ENCODE results near the gene LDAH. TPM values are rescaled to one million over a fixed set of nuclear protein-coding genes. Genes with fewer than 3 reads are reported as not detected.

The LDAH gene
- total RNA-seq, 1 experiment from 2014 or later, result 15.2 TPM

DNA sequence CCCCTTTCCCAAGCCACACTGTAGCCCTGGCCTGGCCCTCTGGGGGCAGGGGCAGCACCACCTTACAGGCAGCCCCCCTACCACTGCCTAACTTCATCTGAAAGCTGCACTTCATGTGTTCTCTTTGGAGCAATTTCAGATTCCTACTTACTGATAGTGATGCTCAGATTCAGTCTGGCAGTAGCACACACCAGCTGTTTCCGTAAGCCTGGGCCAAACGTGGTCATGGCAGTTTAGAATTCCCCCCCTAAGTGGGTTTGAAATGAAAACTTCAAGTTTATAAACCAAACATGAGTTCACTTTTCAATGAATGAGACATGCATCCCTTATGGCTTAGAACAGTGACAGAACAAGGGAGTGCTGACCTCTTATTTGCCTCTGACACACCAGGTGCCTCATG is 126.5 kb downstream of the LDAH start:
- Histone ChIP-seq H4K5ac (ENCODE audit: insufficient read length, low read depth, low read length) (no peak overlapping the region), H4K91ac (ENCODE audit: insufficient read length, low read depth, low read length) (no peak overlapping the region), H3K56ac (ENCODE audit: insufficient read length, low read depth, low read length) (no peak overlapping the region), H3K27me3 (ENCODE audit: insufficient read depth, low read length) (no peaks in the 10 kb centered on the region), H2BK20ac (ENCODE audit: low read depth, low read length, poor library complexity, severe bottlenecking) (no peak overlapping the region), H3K4me1 (ENCODE audit: insufficient read depth, low read length) (no peaks in the 10 kb centered on the region), H4K8ac (replicated peaks; ENCODE audit: insufficient read length, low read depth, low read length) (no peak overlapping the region), H2BK15ac (ENCODE audit: low read depth, low read length) (no peak overlapping the region), H2AK5ac (ENCODE audit: insufficient read length, low read length) (no peak overlapping the region), H2BK120ac (ENCODE audit: low read depth, low read length, poor library complexity, severe bottlenecking) (no peak overlapping the region), H3K23ac (ENCODE audit: insufficient read length, low read depth, low read length) (no peak overlapping the region), H3K79me2 (ENCODE audit: insufficient read depth, low read length) (no peaks in the 10 kb centered on the region), H2BK5ac (ENCODE audit: insufficient read length, low read length) (no peak overlapping the region), H3K79me1 (ENCODE audit: insufficient read depth, low read depth, low read length, poor library complexity, severe bottlenecking) (no peaks in the 10 kb centered on the region), H3K4me2 (ENCODE audit: insufficient read depth, insufficient read length, low read length) (no peak overlapping the region), H2AFZ (ENCODE audit: low read length) (no peak overlapping the region), H3K23me2 (ENCODE audit: insufficient read length, low read depth, low read length, poor library complexity, severe bottlenecking) (no peaks in the 10 kb centered on the region), H3K4ac (ENCODE audit: low read depth, low read length) (no peak overlapping the region), H4K20me1 (ENCODE audit: control insufficient read depth, insufficient read depth, insufficient read length) (no peaks in the 10 kb centered on the region), H3K27ac (ENCODE audit: insufficient read length, low read depth, low read length) (no peak overlapping the region), H2BK12ac (ENCODE audit: insufficient read length, low read depth, low read length) (no peak overlapping the region), H3K18ac (ENCODE audit: insufficient read length, low read depth, low read length) (no peak overlapping the region), H3T11ph (ENCODE audit: low read length) (no peak overlapping the region), H3K14ac (ENCODE audit: insufficient read depth, low read length) (no peak overlapping the region), H3K9me3 (ENCODE audit: control insufficient read depth, low read depth, low read length) (no peaks in the 10 kb centered on the region), H3K9ac (ENCODE audit: extremely low read depth, insufficient read length, low read length) (no peak overlapping the region)
- WGBS (ENCODE audit: extremely low coverage, insufficient read length, low lambda C conversion rate), result no CpG with 5 or more reads among the region's 2 CpGs
- Mint-ChIP-seq H3K27me3 (ENCODE audit: low read depth) (no peaks in the 10 kb centered on the region), H3K4me1 (no peaks in the 10 kb centered on the region), H3K9me3 (no peaks in the 10 kb centered on the region; a peak in 1 of 5 replicates), H3K36me3 (ENCODE audit: insufficient read depth in 1 of 3, low read depth in 3 of 3) (peaks cover 0 to 2% (median 0%) of the 10 kb centered on the region in 3 experiments; a peak in 2 of 7 replicates), H3K4me3 (no peak overlapping the region), H3K27ac (no peak overlapping the region)
- TF ChIP-seq, protein P1, sequence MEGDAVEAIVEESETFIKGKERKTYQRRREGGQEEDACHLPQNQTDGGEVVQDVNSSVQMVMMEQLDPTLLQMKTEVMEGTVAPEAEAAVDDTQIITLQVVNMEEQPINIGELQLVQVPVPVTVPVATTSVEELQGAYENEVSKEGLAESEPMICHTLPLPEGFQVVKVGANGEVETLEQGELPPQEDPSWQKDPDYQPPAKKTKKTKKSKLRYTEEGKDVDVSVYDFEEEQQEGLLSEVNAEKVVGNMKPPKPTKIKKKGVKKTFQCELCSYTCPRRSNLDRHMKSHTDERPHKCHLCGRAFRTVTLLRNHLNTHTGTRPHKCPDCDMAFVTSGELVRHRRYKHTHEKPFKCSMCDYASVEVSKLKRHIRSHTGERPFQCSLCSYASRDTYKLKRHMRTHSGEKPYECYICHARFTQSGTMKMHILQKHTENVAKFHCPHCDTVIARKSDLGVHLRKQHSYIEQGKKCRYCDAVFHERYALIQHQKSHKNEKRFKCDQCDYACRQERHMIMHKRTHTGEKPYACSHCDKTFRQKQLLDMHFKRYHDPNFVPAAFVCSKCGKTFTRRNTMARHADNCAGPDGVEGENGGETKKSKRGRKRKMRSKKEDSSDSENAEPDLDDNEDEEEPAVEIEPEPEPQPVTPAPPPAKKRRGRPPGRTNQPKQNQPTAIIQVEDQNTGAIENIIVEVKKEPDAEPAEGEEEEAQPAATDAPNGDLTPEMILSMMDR (conservative IDR thresholded peaks at IDR 0.05), result no peak
- no peak for DNase-seq
